ENCODE measurements around the gene NIBAN1.

The NIBAN1 gene

GRCh38 chr1:184947497-184948256 is 26.6 kb downstream of the NIBAN1 start:
- in situ Hi-C loops (cut with HindIII; ENCODE audit: low sequenced_read_pairs): no loop called here
- no peak for DNase-seq (ENCODE audit: low read depth, low spot score)
- TF ChIP-seq CTCF (IDR thresholded peaks at IDR 0.05; ENCODE audit: low read depth, low read length): no peak
- H3K4me3 ChIP-seq (ENCODE audit: low read depth, low read length): no peak overlapping the region

- no peak for TF ChIP-seq CTCF (IDR thresholded peaks at IDR 0.05; ENCODE audit: low read depth, low read length)
- H3K4me3 ChIP-seq (ENCODE audit: low read depth, low read length): no peak overlapping the region
- in situ Hi-C loops (cut with HindIII; ENCODE audit: low sequenced_read_pairs): no loop called here
- no peak for DNase-seq (ENCODE audit: low read depth, low spot score)
Observed at GRCh38 chr1:184945678-184946412, 28.5 kb downstream of the NIBAN1 start.

GRCh38 chr1:184945029-184945428 is 29.3 kb downstream of the NIBAN1 start:
- H3K4me3 ChIP-seq (ENCODE audit: low read depth, low read length): no peak overlapping the region
- in situ Hi-C loops (cut with HindIII; ENCODE audit: low sequenced_read_pairs): no loop called here
- peak; percentile 42 for DNase-seq (ENCODE audit: low read depth, low spot score)
- TF ChIP-seq CTCF (IDR thresholded peaks at IDR 0.05; ENCODE audit: low read depth, low read length): no peak

DNA sequence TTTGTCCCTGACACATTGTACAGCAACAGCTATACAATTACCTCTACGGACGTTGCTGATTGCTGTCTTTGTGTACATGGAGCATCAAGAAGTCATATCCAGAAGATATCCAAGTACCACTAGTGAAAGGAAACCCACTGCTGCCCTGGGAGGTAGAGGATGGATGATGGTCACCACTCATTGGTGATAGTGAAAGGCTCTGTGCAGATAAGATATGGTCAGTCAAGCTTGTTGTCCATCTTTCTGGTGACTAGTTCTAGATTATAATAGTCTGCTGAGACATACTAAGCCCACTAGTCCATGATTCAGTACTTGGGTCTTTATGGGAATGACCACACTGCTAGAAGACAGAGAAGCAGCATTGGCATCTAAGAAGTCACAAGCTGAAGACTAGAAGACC is 30.3 kb downstream of the NIBAN1 start:
- TF ChIP-seq CTCF (IDR thresholded peaks at IDR 0.05; ENCODE audit: low read depth, low read length): no peak
- no peak overlapping the region for H3K4me3 ChIP-seq (ENCODE audit: low read depth, low read length)
- in situ Hi-C loops (cut with HindIII; ENCODE audit: low sequenced_read_pairs): no loop called here
- DNase-seq (ENCODE audit: low read depth, low spot score): no peak

DNA sequence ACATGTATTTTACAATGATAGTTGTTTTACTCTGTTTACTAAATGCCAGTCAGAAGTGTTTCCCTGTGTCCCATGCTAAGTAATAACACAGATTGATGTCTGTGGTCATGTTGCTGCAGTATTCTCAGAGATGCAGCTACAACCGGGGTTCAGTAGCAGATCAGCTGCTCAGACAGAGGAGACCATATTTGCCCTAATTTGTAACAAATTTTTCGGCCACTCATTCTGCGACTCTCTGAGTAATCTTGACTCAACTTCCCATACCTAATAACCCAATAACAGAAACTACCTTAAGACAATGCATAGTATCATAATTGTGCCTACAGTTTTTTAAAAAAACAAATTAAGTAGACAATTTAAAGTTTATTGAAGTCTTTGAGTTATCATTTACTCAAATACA is 32.6 kb downstream of the NIBAN1 start:
- H3K4me3 ChIP-seq (ENCODE audit: low read depth, low read length): no peak overlapping the region
- TF ChIP-seq CTCF (IDR thresholded peaks at IDR 0.05; ENCODE audit: low read depth, low read length): no peak
- in situ Hi-C loops (cut with HindIII; ENCODE audit: low sequenced_read_pairs): no loop called here
- no peak for DNase-seq (ENCODE audit: low read depth, low spot score)

GRCh38 chr1:184941410-184941733 is 32.9 kb downstream of the NIBAN1 start:
- no peak for DNase-seq (ENCODE audit: low read depth, low spot score)
- no peak for TF ChIP-seq CTCF (IDR thresholded peaks at IDR 0.05; ENCODE audit: low read depth, low read length)
- in situ Hi-C loops (cut with HindIII; ENCODE audit: low sequenced_read_pairs): no loop called here
- no peak overlapping the region for H3K4me3 ChIP-seq (ENCODE audit: low read depth, low read length)

Measured in astrocyte of the spinal cord (primary cell).